GM18907 (cell line): ENCODE data around the gene FKBP3.
"Not testable (repeated sequence)": the region's sequence is repeated elsewhere in the genome, so short reads cannot be mapped to it uniquely, and the experiment has no call there.

Experiments
- ATAC-seq: cut with Tn5 transposase; IDR thresholded peaks from one replicate; pipeline ENCODE4 v1.9.1; 2021; ENCODE audit warnings: mild to moderate bottlenecking, moderate library complexity; ENCODE audit not compliant: unreplicated experiment

FKBP3 gene

DNA sequence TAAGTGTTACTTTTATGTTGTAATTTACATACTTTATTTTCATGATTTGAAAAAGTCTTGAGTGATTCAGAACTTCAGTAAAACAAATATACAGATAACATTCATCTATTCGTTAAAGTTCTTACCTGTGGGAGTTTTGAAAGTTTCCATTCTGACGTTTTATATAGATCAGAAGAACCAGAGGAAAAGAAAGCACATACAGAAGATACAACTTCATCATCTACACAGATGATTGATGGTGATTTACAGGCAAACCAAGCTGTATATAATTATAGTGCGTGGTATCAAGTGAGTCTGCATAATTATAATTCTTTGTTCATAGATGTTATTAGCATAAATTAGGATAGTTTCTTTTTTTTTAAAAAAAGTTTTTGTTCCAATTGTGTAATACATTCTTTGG lies 20.0 kb downstream of the FKBP3 start:
- no peak for ATAC-seq

DNA sequence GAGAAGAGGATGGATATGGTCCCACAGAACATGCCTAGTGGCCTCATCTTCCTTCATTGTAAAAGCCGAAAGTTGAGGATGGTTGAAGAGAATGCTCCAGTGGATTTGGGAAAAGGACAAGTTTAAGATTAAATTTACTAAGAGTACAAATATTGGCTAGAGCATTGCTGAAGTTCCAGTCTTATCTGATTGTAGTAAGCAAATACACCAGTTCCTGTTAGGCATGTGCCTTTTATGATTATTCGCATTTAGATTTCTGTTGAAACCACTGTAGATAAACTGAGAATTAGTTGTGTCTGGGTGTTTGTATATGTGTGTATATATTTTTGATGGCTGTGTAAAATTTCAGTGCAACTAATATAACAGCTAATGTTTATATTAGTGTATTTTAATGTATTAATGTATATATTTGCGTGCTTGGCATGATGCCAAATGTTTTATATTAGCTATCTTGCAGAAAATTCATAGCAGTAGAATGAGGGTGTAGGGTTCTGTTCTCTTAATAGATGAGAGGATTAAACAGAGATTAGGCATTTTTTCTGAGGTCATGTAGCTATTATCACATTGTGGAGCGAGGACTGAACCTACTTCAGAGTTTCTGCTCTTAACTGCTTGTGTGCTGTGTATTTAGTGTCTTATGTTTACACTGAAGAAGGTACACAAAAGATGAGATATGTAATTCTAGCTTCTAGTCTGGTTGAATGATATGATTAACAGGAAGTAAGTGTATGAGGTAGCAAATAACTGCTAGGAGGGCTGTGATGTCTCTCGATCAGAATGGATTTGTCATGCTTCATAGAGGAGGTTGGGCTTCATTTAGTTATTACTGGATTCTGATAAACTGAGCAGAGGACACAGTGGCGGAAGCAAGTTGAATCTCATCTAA lies 21.1 kb downstream of the FKBP3 start:
- ATAC-seq, result no peak

DNA sequence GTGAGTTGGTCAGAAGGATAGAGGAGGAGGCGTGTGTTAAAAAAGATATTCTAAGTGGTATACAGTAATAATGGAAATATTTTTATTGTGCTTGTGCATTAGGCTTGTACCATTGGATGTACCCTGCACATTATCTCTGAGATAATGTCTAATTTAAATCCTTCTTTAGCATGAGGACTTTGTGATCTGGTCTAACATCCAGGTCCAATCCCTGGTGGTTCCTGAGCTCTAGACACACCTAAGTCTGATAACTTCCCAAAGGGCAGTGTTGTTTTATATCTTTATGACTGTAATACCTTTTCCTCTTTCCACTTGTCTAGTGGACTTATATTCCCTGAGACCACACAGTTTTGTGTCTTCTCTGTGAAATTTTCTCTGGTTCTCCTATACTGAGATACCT lies 29.7 kb downstream of the FKBP3 start:
- ATAC-seq, result no peak

DNA sequence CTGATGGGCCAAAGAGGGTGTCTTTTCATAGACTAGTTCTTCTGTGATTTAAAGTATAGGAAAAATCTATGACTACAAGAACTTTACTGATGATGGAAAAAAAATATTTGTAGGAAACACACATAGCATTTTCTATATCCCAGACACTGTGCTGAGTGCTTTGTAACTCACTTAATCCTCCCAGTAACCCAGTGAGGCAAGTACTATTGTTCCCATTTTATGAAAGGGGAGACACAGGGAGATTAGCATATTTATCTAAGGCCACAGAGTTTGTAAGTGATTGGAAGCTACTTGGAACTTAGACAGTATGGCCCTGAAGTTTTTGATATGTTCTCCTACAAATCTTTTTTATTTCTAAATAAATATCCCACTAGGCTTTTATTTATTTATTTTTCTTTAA lies 30.5 kb downstream of the FKBP3 start:
- no peak for ATAC-seq

DNA sequence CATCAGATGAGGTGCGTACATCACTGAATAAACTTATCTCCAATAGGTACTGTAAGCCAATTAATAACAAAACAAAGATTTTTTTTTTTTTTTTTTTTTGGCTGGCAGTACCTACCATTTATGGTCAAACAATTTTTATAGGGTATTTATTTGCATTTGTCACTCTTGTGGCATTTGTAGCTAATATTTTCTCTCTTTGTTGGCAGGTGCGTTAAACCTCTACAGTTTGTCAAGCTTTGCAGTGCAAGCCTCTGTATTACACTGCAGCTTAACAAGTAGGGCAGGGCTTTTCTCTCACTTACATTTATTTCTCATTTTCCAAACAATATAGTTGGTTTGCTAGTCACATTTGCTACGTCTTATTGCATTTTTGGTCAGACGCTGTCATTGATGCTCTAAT lies 38.1 kb downstream of the FKBP3 start:
- ATAC-seq, result no peak

DNA sequence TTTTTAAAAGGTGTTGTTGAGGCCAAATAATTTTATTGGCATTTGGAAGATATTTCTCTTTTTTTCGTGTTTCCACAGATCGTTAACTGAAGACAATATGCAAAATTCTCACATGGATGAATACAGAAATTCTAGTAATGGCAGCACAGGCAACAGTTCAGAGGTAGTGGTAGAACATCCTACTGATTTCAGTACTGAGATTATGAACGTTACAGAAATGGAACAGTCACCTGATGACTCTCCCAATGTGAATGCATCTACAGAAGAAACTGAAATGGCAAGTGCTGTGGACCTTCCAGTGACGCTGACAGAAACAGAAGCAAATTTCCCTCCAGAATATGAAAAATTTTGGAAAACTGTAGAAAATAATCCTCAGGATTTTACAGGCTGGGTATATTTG lies 39.1 kb downstream of the FKBP3 start:
- ATAC-seq, result no peak

DNA sequence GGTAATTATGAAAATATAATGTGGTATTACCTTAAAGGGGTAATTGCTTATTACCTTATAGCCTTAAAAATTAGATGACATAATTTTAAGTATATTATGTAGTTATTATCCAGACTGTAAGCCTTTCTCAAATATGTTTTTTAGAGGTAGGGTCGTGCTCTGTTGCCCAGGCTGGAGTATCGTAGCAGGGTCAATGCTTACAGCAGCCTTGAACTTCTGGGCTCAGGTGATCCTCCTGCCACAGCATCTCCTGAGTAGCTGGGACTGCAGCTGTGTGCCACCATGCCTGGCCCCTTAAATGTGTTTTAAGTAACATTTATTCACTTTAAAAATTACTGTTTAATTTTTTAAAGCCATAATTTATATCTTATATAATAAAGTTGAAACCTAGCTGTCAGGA lies 40.0 kb downstream of the FKBP3 start:
- ATAC-seq, result no peak

DNA sequence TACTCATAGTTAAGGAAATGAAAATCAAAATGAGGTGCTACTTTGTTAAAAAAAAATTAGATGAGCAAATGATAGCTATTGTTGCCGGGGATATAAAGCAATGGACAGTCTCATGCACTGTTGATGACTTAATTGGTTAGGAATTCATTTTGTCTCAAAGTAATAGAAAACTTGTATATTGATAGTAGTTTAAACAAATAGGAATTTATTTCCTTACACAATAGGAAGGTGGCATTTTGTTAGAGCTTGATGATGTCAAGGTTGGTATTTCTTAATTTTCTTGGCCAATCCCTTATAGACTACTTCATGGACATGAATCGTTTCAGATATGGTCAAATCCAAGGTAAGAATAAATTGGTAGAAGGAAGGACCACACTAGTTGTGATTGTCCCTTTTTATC lies 42.6 kb downstream of the FKBP3 start:
- ATAC-seq, result no peak

DNA sequence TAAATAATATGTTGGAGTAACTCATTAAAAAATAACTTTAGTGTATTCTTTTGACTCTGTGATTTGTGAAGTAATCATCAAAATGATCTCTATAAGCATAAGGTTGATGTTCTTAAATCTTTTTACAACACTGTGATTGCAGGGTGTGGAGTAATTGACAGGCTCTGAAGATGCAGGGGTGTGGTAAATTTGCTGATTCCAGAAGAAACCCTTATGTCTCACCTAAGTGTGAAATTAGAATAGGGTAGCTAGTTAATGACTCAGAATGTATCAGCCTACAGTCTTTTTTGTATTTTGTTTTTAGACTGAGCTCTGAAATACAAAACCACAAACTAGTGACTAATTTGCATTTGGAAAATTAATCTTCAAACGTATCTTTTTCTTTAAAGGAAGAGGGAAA lies 44.5 kb downstream of the FKBP3 start:
- ATAC-seq, result peak; percentile 75

DNA sequence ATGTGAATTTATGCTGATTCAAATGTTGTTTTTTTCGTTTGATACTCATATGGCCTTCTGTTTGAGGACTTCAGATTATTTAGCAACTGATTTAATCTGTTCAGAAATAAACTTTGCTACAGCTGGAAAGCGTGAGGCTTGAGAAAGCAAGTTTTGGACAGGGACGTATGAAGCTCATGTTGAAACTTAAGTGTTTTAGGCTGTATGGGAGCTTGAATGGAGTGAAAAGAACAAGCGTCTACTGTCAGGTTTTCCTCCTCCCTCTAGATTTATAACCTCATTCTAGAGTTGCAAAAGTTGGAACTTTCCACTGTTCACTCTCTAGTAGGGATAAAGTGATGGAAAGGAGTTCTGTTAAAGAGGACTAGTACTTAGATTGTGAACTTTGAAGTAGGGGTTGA lies 49.3 kb downstream of the FKBP3 start:
- no peak for ATAC-seq

DNA sequence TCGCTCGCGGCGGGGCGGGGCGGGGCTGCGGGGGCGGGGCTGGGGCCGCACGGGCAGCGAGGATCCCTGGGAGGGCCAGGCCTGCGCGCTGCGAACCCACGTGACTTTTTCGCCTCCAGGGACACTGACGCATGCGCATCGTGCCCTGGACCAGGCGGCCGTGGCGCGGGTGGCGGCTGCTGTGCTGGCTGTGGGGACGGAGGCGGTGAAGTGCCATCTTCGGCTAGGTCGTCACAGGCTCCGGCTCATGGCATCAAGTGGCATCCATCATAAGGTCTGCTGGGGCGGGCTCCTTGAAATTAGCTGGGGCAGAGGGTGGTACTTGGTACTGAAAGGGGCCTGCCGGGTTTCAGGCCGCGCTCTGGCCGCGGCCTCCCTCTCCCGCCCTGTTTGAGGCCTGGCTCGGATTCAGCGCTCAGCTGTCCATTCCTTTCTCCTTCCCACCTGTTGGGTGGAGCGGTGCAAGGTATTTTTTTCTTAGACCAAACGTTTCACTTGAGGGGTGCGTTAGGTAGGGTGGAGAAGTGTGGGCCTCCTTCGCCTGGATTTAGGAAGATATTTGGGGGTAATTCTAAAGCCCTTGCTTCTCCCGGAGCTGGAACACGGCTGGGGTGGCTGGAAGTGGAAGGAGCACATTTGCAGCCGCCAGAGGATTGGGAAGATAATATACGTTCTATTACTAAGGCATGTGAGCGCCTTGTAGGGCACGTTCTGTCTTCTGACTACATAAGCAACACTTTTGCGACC lies 50.1 kb downstream of the FKBP3 start, which contains the start of gene PRPF39:
Gene PRPF39, plus strand, starts transcription at position 141 of the 747 bp plus-strand sequence. CDS start 11,124 bp downstream, outside the sequence.
- ATAC-seq, result peak; percentile 96

DNA sequence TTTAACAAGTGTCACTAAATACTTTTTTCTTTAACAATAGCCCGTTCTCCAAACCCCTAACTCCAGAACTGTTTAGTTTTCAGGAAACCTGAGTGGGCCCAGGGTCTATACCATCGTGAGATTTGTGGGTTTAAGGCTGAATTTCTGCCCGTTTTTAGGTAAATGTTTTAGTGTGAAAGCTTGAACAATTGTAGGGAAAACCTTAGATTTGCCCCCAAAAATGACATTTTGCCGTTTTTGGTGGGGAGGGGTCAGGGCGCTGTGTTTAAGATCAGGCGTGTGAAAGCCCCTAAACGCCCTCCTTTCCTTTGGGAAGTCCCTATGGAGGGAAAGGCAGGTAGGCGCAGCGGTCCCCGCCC lies 50.7 kb downstream of the FKBP3 start:
- ATAC-seq, result no peak

DNA sequence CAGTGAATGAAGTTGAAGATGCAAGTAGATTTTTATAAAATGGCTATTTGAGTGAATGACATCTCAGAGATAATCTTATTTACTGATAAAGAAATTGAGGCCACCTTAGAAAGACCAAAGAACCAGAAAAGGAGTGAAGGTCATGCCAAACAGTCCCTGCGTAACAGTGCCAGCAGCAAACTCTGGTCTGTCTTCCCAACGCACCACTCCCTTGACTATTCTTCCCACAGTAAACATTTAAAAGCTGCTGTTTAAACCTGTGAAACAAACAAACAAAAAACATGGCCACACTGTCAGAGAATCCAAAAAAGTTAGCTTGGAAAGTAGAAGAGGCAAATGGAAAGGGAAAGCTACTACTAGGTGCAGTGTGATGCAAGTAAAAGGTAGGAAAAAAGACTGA lies 51.9 kb downstream of the FKBP3 start:
- ATAC-seq, result no peak

DNA sequence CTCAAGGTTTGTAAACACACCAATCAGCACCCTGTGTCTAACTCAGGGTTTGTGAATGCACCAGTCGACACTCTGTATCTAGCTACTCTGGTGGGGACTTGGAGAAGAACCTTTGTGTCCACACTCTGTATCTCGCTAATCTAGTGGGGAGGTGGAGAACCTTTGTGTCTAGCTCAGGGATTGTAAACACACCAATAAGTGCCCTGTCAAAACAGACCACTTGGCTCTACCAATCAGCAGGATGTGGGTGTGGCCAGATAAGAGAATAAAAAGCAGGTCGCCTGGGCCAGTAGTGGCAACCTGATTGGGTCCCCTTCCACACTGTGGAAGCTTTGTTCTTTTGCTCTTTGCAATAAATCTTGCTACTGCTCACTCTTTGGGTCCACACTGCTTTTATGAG lies 53.2 kb downstream of the FKBP3 start:
- ATAC-seq, result not testable (repeated sequence)

DNA sequence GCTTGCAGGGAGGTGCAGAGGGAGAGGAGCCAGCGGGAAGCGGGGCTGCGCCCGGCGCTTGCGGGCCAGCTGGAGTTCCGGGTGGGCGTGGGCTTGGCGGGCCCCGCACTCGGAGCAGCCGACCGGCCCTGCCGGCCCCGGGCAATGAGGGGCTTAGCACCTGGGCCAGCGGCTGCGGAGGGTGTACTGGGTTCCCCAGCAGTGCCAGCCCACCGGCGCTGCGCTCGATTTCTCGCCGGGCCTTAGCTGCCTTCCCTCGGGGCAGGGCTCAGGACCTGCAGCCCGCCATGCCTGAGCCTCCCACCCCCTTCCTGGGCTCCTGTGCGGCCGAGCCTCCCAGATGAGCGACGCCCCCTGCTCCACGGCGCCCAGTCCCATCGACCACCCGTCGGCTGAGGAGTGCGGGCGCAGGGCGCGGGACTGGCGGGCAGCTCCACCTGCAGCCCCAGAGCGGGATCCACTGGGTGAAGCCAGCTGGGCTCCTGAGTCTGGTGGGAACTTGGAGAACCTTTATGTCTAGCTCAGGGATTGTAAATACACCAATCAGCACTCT lies 53.8 kb downstream of the FKBP3 start:
- not testable (repeated sequence) for ATAC-seq

DNA sequence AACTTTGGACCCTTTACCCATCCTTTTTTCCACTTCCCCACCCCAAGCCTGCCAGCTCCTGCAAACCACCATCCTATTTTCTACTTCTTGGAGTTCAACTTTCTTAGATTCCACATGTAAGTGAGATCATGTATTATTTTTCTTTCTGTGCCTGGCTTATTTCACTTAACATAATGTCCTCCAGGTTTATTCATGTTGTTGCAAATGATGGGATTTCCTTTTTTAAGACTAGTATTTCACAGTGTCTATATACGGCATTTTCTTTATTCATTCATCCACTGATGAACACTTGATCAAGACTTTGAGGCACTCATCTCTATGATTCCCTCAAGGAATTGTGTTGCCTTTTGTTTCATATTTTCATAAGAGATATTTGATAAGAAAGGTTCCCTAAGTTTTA lies 56.0 kb downstream of the FKBP3 start:
- ATAC-seq, result no peak

DNA sequence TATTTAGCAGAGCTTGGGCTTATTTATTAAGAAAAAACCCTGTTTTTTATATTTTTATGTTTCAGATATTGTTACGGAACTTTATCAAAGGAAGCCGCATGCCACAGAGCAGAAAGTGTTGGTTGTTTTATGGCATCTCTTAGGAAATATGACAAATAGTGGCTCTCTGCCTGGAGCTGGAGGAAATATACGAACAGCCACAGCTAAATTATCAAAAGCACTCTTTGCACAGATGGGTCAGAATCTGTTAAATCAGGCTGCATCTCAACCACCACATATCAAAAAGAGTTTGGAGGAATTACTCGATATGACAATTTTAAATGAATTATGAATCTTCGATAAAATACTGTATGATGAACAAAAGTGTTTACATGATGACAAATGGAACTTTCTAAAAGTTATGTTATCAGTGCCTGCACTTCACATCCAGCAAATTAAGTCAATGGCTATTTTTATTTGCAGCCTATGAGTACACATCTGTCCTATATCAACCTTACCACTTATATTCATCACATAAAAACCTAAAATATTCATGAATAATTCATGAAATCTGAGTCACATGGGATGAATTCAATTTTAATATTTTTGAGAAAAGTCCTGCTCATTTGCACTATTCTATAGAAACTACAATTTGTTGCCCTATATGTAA lies 60.9 kb downstream of the FKBP3 start:
- ATAC-seq, result no peak

DNA sequence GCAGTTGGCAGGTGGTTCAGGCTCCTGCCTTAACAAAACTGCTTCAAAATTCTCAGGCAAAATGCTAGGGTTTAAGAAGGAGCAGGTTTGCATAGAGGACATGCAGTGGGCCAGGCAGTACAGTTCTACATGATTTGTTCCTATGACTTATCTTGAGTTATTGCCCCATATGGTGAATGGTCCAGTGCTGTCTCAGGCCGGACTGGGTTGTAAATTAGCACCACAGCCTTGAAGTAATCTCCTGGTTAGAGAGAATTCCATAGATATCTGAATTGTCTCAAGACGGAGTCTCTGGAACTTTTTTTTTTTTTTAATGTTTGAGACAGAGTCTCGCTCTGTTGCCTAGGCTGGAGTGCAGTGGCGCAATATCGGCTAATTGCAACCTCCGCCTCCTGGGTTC lies 62.2 kb downstream of the FKBP3 start:
- no peak for ATAC-seq

DNA sequence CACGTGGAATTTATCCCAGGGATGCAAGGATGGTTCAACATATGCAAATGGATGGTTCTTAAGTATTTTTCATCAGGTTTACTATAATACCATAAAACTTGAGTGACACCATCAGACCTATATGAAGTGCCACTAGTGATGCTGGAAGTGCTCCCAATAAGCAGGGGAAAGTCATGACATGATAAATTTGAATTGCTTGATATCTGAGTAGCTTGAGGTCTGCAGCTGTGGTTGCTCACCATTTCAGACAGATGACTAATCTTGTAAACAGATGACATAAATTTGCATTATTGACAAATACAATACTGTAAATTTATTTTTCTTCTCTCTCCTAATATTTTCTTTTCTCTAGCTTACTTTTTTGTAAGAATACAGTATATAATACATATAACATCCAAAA lies 64.1 kb downstream of the FKBP3 start:
- no peak for ATAC-seq

DNA sequence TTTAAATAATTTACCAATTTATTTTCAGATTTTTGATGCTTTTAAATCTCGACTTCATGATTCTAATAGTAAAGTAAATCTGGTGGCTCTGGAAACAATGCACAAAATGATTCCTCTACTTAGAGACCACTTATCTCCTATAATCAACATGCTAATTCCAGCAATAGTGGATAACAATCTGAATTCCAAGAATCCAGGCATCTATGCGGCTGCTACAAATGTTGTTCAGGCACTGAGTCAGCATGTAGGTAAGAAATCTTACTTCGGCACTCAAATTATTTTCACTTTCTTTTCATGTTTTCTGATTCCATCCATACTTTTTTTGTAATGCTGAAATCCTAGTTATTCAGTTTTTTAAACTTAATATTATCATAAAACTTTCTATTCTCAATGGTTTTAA lies 65.9 kb downstream of the FKBP3 start:
- no peak for ATAC-seq

DNA sequence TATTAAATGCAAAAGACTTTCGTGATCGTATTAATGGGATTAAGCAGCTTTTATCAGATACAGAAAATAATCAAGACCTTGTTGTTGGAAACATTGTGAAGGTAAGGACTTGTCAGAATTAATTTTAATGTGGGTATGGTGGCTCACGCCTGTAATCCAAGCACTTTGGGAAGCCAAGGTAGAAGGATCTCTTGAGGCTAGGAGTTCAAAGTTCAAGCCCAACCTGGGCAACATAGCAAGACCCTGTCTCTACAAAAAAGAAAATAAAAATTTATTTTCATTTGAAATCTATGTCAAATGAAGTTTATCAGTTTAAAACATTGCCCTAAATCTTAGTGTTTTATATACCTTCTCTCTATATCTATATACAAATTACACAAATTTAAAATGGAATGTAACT lies 67.6 kb downstream of the FKBP3 start:
- no peak for ATAC-seq
